ENCODE data around the gene ERG. TPM values are rescaled to one million over a fixed set of nuclear protein-coding genes. Genes with fewer than 3 reads are reported as not detected.

ERG gene
- total and polyA plus RNA-seq, 2 of the 13 experiments (the other 11 are each of a cell fraction or from before 2014, with no cell fraction given): not detected

GRCh38 chr21:38358098-38358497, 140.2 kb downstream of the ERG start:
- H4K20me1 ChIP-seq (ENCODE audit: insufficient read depth, low read length): no peaks in the 10 kb centered on the region
- H3K4me2 ChIP-seq (ENCODE audit: low read depth, low read length): no peak overlapping the region
- no peaks in the 10 kb centered on the region for H3K4me1 ChIP-seq (ENCODE audit: insufficient read depth, low read length)
- H3K27ac ChIP-seq (ENCODE audit: extremely low read length, insufficient read depth, low read length): no peak overlapping the region
- no TSS peak for BruUV-seq (replicated peaks)
- DNase-seq (ENCODE audit: low spot score): no peak
- 3% methylated on average over 1 of the region's 1 CpG for WGBS (ENCODE audit: low lambda C conversion rate)
- no peak overlapping the region for H3K4me3 ChIP-seq (replicated peaks in 1 of 3; ENCODE audit: insufficient read depth in 1 of 3, low read depth in 2 of 3, low read length in 3 of 3)
- no peaks in the 10 kb centered on the region for H3K9me3 ChIP-seq (ENCODE audit: low read length)
- ChIA-PET CTCF (ENCODE audit: low intra/inter-chr PET ratio, low total read pairs) (no interaction called here), POLR2A (no interaction called here)
- ATAC-seq: no peak
- H3K36me3 ChIP-seq (replicated peaks in 1 of 2; ENCODE audit: control insufficient read depth in 1 of 2, insufficient read depth in 2 of 2, low read length in 2 of 2): no peaks in the 10 kb centered on the region
- no peak for TF ChIP-seq ZNF740 (CRISPR knock-in tag; IDR thresholded peaks at IDR 0.05)
- no peak for TF ChIP-seq SP4 (CRISPR knock-in tag; IDR thresholded peaks at IDR 0.05)
- TF ChIP-seq MTF1 (CRISPR knock-in tag; IDR thresholded peaks at IDR 0.05): no peak
- TF ChIP-seq, protein P1, sequence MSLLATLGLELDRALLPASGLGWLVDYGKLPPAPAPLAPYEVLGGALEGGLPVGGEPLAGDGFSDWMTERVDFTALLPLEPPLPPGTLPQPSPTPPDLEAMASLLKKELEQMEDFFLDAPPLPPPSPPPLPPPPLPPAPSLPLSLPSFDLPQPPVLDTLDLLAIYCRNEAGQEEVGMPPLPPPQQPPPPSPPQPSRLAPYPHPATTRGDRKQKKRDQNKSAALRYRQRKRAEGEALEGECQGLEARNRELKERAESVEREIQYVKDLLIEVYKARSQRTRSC (CRISPR knock-in tag; IDR thresholded peaks at IDR 0.05; ENCODE audit: low read depth): no peak
- TF ChIP-seq ZBTB7B (CRISPR knock-in tag; IDR thresholded peaks at IDR 0.05): no peak
- no peak for TF ChIP-seq KAT2B (IDR thresholded peaks at IDR 0.05; ENCODE audit: borderline replicate concordance, low read depth, low read length)
- TF ChIP-seq PTBP1 (IDR thresholded peaks at IDR 0.05; ENCODE audit: low read depth, low read length, poor library complexity, severe bottlenecking): no peak
- no peak for TF ChIP-seq ZNF614 (CRISPR knock-in tag; IDR thresholded peaks at IDR 0.05; ENCODE audit: borderline replicate concordance)
- in situ Hi-C loops (cut with HindIII; ENCODE audit: extremely low pct_ligation_motif_present, low pct_unique_long_range_greater_than_20kb): loop anchor here (25.0 kb wide), 1 partner anchor 646 kb away; no protein-coding TSS in a partner anchor
- no peak overlapping the region for H2AFZ ChIP-seq (ENCODE audit: low read length)
- no peaks in the 10 kb centered on the region for H3K79me2 ChIP-seq (ENCODE audit: insufficient read depth, low read length)
- H3K9ac ChIP-seq (ENCODE audit: insufficient read depth, low read depth, low read length): no peak overlapping the region
- FAIRE-seq: no peak
- intact Hi-C loops (cut with micrococcal nuclease; ENCODE audit: unreplicated experiment): no loop called here
- H3K27me3 ChIP-seq (ENCODE audit: control insufficient read depth in 1 of 2, insufficient read depth in 2 of 2, low read length in 2 of 2): no peaks in the 10 kb centered on the region

All from HepG2 (cell line).